Endothelial cell of hepatic sinusoid (primary cell): ENCODE measurements around the gene PIK3CB.
"Not testable (repeated sequence)": the region's sequence is repeated elsewhere in the genome, so short reads cannot be mapped to it uniquely, and the experiment has no call there.

Source experiments
- in situ Hi-C: cut with HindIII; loops from 2 replicates; pipeline ENCODE4 v1.10.0; 2017; ENCODE audit warnings: low sequenced_read_pairs

PIK3CB gene

GRCh38 chr3:138848696-138849095 lies 14.0 kb upstream of the PIK3CB start:
- in situ Hi-C loops, result no loop called here

- in situ Hi-C loops, result not testable (repeated sequence)
Measured at GRCh38 chr3:138846824-138847223, 12.1 kb upstream of the PIK3CB start.

GRCh38 chr3:138846262-138846791 lies 11.6 kb upstream of the PIK3CB start:
- in situ Hi-C loops, result no loop called here

GRCh38 chr3:138845771-138846173 lies 11.0 kb upstream of the PIK3CB start:
- in situ Hi-C loops, result no loop called here

- in situ Hi-C loops, result no loop called here
Measured at GRCh38 chr3:138845181-138845601, 10.5 kb upstream of the PIK3CB start.

GRCh38 chr3:138842483-138843188 lies 7.9 kb upstream of the PIK3CB start:
- in situ Hi-C loops, result no loop called here

GRCh38 chr3:138838385-138838784 lies 3.7 kb upstream of the PIK3CB start:
- in situ Hi-C loops, result not testable (repeated sequence)

- in situ Hi-C loops, result not testable (repeated sequence)
Measured at GRCh38 chr3:138835846-138836245, 1.1 kb upstream of the PIK3CB start.

GRCh38 chr3:138835397-138835757 lies 649 bp upstream of the PIK3CB start:
- in situ Hi-C loops, result no loop called here

- in situ Hi-C loops, result no loop called here
Measured at GRCh38 chr3:138833899-138834595, 681 bp downstream of the PIK3CB start.

- in situ Hi-C loops, result not testable (repeated sequence)
Measured at GRCh38 chr3:138832473-138833057, 2.2 kb downstream of the PIK3CB start.

- in situ Hi-C loops, result loop anchor here (5.0 kb wide), 1 partner anchor 92 kb away; no protein-coding TSS in a partner anchor
Measured at GRCh38 chr3:138829886-138830510, 4.7 kb downstream of the PIK3CB start.

- in situ Hi-C loops, result loop anchor here (5.0 kb wide), 1 partner anchor 93 kb away; no protein-coding TSS in a partner anchor
Measured at GRCh38 chr3:138829097-138829496, 5.6 kb downstream of the PIK3CB start.

- in situ Hi-C loops, result loop anchor here (5.0 kb wide), 1 partner anchor 95 kb away; no protein-coding TSS in a partner anchor
Measured at GRCh38 chr3:138827222-138827621, 7.5 kb downstream of the PIK3CB start.

GRCh38 chr3:138825336-138825735 lies 9.4 kb downstream of the PIK3CB start:
- in situ Hi-C loops, result loop anchor here (5.0 kb wide), 1 partner anchor 97 kb away; no protein-coding TSS in a partner anchor

- in situ Hi-C loops, result no loop called here
Measured at GRCh38 chr3:138824114-138824506, 10.6 kb downstream of the PIK3CB start.

- in situ Hi-C loops, result not testable (repeated sequence)
Measured at GRCh38 chr3:138820379-138820778, 14.3 kb downstream of the PIK3CB start.

GRCh38 chr3:138818185-138818860 lies 16.4 kb downstream of the PIK3CB start:
- in situ Hi-C loops, result no loop called here

- in situ Hi-C loops, result no loop called here
Measured at GRCh38 chr3:138817695-138818094, 17.0 kb downstream of the PIK3CB start.

- in situ Hi-C loops, result no loop called here
Measured at GRCh38 chr3:138812806-138813205, 21.9 kb downstream of the PIK3CB start.
